Heart right ventricle (tissue), 16 donors: ENCODE data around the gene HORMAD2. TPM values are rescaled to one million over a fixed set of nuclear protein-coding genes. Genes with fewer than 3 reads are reported as not detected.

Experiments
- ATAC-seq, 8 donors: fragments of 200-7000 bp; cut with Tn5 transposase; one replicate each; pipeline ENCODE4 v1.9.1; 2020; ENCODE audit warnings: mild to moderate bottlenecking in 8 of 8, moderate library complexity in 8 of 8, moderate number of reproducible peaks in 1 of 8
- DNase-seq, 2 donors: peaks; one replicate each; pipeline ENCODE4 v3.0.0-alpha.2; 2020
- H3K27ac ChIP-seq, 10 donors: fragments of 200-600 bp; sonication (generic) in 2 of 10; one replicate each; pipeline versions ENCODE4 v1.5.0 to v1.8.0; 2020 to 2022; ENCODE audit warnings: mild to moderate bottlenecking in 3 of 10
- H3K27me3 ChIP-seq, 7 donors: fragments of 200-600 bp; one replicate each; pipeline ENCODE4 v1.8.0; 2021 to 2022; ENCODE audit warnings: mild to moderate bottlenecking in 2 of 7
- H3K36me3 ChIP-seq, 9 donors: fragments of 200-600 bp; sonication (generic) in 1 of 9; one replicate each; pipeline versions ENCODE4 v1.5.0 to v1.8.0; 2020 to 2022; ENCODE audit warnings: mild to moderate bottlenecking in 2 of 9
- H3K4me1 ChIP-seq, 9 donors: fragments of 200-600 bp; sonication (generic) in 1 of 9; one replicate each; pipeline versions ENCODE4 v1.5.0 to v1.8.0; 2020 to 2022; ENCODE audit warnings: mild to moderate bottlenecking in 4 of 9
- H3K4me3 ChIP-seq, 10 donors: fragments of 200-600 bp; sonication (generic) in 2 of 10; one replicate each; pipeline versions ENCODE4 v1.5.0 to v1.8.0; 2020 to 2022; ENCODE audit warnings: mild to moderate bottlenecking in 7 of 10, moderate library complexity in 2 of 10
- H3K9me3 ChIP-seq, 11 donors: fragments of 200-600 bp in 10 of 11; sonication (generic) in 2 of 11; one replicate each; pipeline versions ENCODE4 v1.5.0 to v1.8.0; 2013 to 2022; ENCODE audit warnings: mild to moderate bottlenecking in 2 of 11, control low read depth in 1 of 11, moderate library complexity in 1 of 11
- WGBS, 2 donors: extraction: QIAGEN DNeasy Blood & Tissue Kit; methylation state at CpG; one replicate each; pipeline ENCODE4 v1.1.7; 2013; ENCODE audit warnings: inconsistent platforms in 1 of 2; 5-methylcytosine and 5-hydroxymethylcytosine counted together
- intact Hi-C, 10 donors: fragments of 100-400 bp; cut with DNase I; formaldehyde crosslinking; loops; one replicate each; pipeline versions ENCODE4 v1.11.1 to v1.14.2; 2022
- polyA plus RNA-seq, 2 donors: library from polyadenylated mRNA; stranded (reverse); fragments of 200-250 nt; gene quantifications; one replicate each; pipeline ENCODE4 v1.2.3, GENCODE V29; 2013
- total RNA-seq, 10 donors: library from RNA; stranded (reverse); fragmentation: NEBNext Ultra II Directional in 3 of 10; extraction: Animal tissue kit (Norgen Biotek cat#: 25700) in 3 of 10; gene quantifications; one replicate each; pipeline versions ENCODE4 v1.2.1 to v1.2.4, GENCODE V29; 2021 to 2023
- TF ChIP-seq, protein P1 (sequence below), 9 donors: fragments of 200-600 bp; sonication (generic) in 2 of 9; IDR thresholded peaks; one replicate each; pipeline versions ENCODE4 v1.5.0 to v1.8.0; 2021 to 2022; ENCODE audit warnings: antibody characterized with exemption in 9 of 9, mild to moderate bottlenecking in 5 of 9, moderate library complexity in 1 of 9
- donor health status: Arrhythmogenic right ventricular cardiomyopathy.
- donor health status: ischemic (EF 13 %, LVEDD 7.1; RV severe dilation, severe dysfunction).
- donor health status: healthy with polysubstance abuse.
- donor health status: DM: no; HTN: yes; CAD: no.
- donor health status: DM: no; HTN: no; CAD: no.
- donor health status: ischemic (EF 25% LVEDD 6.9; RV normal size, moderate dysfunction).
- donor health status: ischemic (EF 25% LVEDD 5.7; RV mildly dilated, moderate dysfunction).
- donor health status: healthy.
- donor health status: DM: yes; HTN: yes; CAD: no.
- donor health status: Ischemic cardiomyopathy.
- donor health status: ischemic (EF 35%, LVEDD 5.7; RV mildly dilated, moderate dysfunction).
- donor health status: nonischemic (EF 11% LVEDD 7.7; RV severe dilation, severe dysfunction).
- donor health status: DM: yes; HTN: yes; CAD: no.
- donor health status: PGD.
- donor health status: ischemic (EF 29% LVEDD 5.4; RV normal size, mild dysfunction).
- donor health status: nonischemic (EF 23%, LVEDD 6.1; RV moderate dilation, normal function).

HORMAD2 gene
- total and polyA plus RNA-seq, 12 donors = not detected

DNA sequence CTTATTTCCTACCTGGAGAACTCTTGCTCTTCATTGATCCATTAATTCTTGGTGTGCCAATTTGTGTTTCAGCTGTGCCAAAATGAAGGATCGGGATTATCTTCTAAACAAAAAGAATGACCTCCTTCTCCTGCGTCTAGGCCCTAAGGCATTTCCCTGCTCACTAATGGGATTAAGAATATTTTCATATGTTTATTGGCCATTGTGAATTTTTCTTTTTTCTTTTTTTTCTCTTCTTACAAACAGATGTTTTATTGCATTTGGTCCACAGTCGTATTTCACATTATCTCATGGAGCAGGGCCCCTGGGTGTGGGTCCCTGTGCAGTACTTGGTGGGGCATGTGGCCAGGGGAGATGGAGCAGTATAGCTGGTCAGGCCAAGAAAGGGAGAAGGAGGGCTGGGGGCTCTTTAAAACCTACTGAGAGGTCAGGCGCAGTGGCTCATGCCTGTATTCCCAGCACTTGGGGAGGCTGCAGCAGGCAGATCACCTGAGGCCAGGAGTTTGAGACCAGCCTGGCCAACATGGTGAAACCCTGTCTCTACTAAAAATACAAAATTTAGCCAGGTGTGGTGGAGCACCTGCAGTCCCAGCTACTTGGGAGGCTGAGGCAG, 35.3 kb upstream of the HORMAD2 start:
- intact Hi-C loops = no loop called here
- H3K4me1 ChIP-seq = peaks cover 0 to 7% (median 0%) of the 10 kb centered on the region in 9 donors
- ATAC-seq (no peak), DNase-seq (no peak)
- H3K27me3 ChIP-seq = no peaks in the 10 kb centered on the region
- TF ChIP-seq, protein P1, sequence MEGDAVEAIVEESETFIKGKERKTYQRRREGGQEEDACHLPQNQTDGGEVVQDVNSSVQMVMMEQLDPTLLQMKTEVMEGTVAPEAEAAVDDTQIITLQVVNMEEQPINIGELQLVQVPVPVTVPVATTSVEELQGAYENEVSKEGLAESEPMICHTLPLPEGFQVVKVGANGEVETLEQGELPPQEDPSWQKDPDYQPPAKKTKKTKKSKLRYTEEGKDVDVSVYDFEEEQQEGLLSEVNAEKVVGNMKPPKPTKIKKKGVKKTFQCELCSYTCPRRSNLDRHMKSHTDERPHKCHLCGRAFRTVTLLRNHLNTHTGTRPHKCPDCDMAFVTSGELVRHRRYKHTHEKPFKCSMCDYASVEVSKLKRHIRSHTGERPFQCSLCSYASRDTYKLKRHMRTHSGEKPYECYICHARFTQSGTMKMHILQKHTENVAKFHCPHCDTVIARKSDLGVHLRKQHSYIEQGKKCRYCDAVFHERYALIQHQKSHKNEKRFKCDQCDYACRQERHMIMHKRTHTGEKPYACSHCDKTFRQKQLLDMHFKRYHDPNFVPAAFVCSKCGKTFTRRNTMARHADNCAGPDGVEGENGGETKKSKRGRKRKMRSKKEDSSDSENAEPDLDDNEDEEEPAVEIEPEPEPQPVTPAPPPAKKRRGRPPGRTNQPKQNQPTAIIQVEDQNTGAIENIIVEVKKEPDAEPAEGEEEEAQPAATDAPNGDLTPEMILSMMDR (IDR thresholded peaks at IDR 0.05) = no peak
- H3K4me3 ChIP-seq = no peak overlapping the region
- no peaks in the 10 kb centered on the region for H3K36me3 ChIP-seq
- H3K9me3 ChIP-seq = no peaks in the 10 kb centered on the region
- H3K27ac ChIP-seq = no peak overlapping the region
- 86 to 90% methylated on average over 4 of the region's 4 CpGs for WGBS, 2 donors

DNA sequence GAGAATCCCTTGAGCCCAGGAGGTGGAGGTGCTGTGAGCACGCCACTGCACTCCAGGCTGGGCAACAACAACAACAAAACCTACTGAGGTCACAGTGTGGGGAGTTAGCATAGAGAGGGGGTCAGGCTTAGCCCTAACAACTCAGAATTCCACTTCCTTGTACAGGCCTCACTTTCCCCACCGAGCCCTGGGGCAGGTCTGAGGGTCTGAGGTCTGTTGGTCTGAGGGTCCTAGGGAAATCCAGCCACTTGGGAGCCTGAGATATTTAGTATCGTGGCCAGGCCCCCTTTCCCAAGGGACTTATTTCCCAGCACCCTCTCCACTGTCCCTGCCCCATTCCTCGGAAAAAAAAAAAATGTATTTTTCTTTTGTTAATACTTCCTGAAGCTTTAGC, 34.8 kb upstream of the HORMAD2 start:
- DNase-seq (no peak), ATAC-seq (no peak)
- H3K27me3 ChIP-seq = no peaks in the 10 kb centered on the region
- no peak overlapping the region for H3K27ac ChIP-seq
- no peak overlapping the region for H3K4me3 ChIP-seq
- no peaks in the 10 kb centered on the region for H3K36me3 ChIP-seq
- peaks cover 0 to 7% (median 0%) of the 10 kb centered on the region in 9 donors for H3K4me1 ChIP-seq
- WGBS, 2 donors = 85 to 88% methylated on average over 4 of the region's 4 CpGs
- intact Hi-C loops = no loop called here
- TF ChIP-seq, protein P1 (IDR thresholded peaks at IDR 0.05) = no peak
- no peaks in the 10 kb centered on the region for H3K9me3 ChIP-seq

DNA sequence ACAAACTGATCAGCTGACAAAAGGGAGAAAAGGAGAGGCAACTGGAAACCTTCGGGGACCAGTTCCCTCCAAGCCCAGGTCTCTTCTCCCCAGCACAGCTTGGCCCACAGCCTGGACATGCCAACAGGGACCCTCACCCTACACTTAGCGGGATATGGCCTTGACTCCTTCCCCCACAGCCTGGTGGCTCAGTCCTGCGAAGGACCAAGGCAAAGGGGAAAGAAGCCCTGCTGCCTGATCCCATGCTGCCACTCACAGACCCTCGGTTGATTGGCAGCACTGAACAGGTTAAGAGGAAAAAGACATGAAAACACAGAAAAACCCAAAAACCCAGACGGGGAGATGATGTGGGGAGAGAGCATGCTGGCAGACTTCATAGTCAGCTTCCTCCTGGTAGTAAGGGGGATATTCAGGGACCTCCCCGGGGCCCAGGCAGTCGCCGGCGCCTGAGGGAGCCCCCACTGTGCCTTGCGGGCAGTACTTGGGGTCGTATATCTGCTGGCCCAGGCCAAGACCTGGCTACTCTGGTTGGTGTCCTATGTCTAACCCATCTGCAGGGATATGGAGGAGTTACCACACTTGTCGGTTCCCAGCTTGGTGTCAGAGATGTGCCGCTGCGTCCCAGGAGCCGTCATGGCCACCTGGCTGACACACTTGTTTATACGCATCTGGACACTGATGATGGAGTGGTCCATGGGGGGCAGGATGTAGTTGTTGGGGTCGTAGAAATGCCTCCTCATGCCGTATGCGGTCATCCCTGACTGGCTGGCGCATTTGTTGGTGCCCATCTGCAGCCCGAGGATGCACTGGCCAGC, 34.2 kb upstream of the HORMAD2 start:
- H3K9me3 ChIP-seq = no peaks in the 10 kb centered on the region
- no peak overlapping the region for H3K4me3 ChIP-seq
- no peak overlapping the region for H3K27ac ChIP-seq
- DNase-seq (no peak), ATAC-seq (no peak)
- intact Hi-C loops = no loop called here
- 95 to 96% methylated on average over 21 of the region's 21 CpGs for WGBS, 2 donors
- TF ChIP-seq, protein P1 (IDR thresholded peaks at IDR 0.05) = no peak
- no peaks in the 10 kb centered on the region for H3K36me3 ChIP-seq
- no peaks in the 10 kb centered on the region for H3K27me3 ChIP-seq
- peaks cover 0 to 7% (median 0%) of the 10 kb centered on the region in 9 donors for H3K4me1 ChIP-seq

DNA sequence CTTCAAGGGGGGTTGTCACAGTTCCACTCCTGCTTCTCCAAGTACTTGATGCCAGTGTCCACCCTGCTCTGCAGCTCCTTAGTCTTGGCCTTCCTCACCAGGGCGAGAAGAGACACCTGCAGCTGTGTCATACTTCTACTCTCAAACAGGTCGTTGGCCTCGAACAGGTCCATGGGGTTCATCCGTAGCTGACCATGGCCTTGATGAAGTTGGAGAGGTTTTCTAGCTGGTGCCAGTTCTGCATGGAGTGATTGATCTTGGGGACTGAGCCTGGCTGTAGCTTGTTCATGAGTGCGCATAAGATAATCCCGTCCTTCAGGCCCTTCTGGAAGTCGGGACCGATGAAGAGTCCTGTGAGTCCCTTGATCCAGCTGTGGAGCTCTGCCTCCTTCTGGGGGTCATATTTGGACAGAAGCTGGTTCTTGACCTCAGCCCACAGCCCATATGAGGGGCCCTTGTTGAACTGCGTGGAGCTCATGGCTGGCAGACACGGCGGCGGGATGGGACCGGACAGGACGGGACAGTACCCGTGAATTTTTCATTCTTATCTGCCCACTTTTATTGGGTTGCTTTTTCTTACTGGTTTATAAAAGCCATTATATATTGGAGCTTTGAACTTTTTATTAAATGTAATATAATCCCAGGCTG, 33.4 kb upstream of the HORMAD2 start:
- Histone ChIP-seq H3K36me3 (no peaks in the 10 kb centered on the region), H3K9me3 (no peaks in the 10 kb centered on the region), H3K4me1 (peaks cover 0 to 7% (median 0%) of the 10 kb centered on the region in 9 donors), H3K27ac (no peak overlapping the region), H3K4me3 (no peak overlapping the region), H3K27me3 (no peaks in the 10 kb centered on the region)
- ATAC-seq (no peak), DNase-seq (no peak)
- WGBS, 2 donors = 96 to 97% methylated on average over 15 of the region's 15 CpGs
- intact Hi-C loops = no loop called here
- TF ChIP-seq, protein P1 (IDR thresholded peaks at IDR 0.05) = no peak
